Measurements from ENCODE around the gene SYCP3.
"Not testable (repeated sequence)": the region's sequence is repeated elsewhere in the genome, so short reads cannot be mapped to it uniquely, and the experiment has no call there.

The SYCP3 gene

GRCh38 chr12:101743724-101744472 lies 4.6 kb upstream of the SYCP3 start:
- no peak for TF ChIP-seq ZNF274 (IDR thresholded peaks at IDR 0.05; ENCODE audit: low read depth, low read length)
- H3K4me3 ChIP-seq (ENCODE audit: low read length) = no peak overlapping the region; the same call in 1 of the 2 replicates

- no peak overlapping the region for H3K4me3 ChIP-seq (ENCODE audit: low read length)
- no peak for TF ChIP-seq ZNF274 (IDR thresholded peaks at IDR 0.05; ENCODE audit: low read depth, low read length)
Measured at GRCh38 chr12:101743242-101743641, 4.0 kb upstream of the SYCP3 start.

GRCh38 chr12:101740980-101741379 lies 1.7 kb upstream of the SYCP3 start:
- TF ChIP-seq ZNF274 (IDR thresholded peaks at IDR 0.05; ENCODE audit: low read depth, low read length) = no peak
- H3K4me3 ChIP-seq (ENCODE audit: low read length) = no peak overlapping the region

GRCh38 chr12:101740566-101740965 lies 1.3 kb upstream of the SYCP3 start:
- no peak for TF ChIP-seq ZNF274 (IDR thresholded peaks at IDR 0.05; ENCODE audit: low read depth, low read length)
- no peak overlapping the region for H3K4me3 ChIP-seq (ENCODE audit: low read length)

- no peak overlapping the region for H3K4me3 ChIP-seq (ENCODE audit: low read length)
Measured at GRCh38 chr12:101737476-101737875, 1.8 kb downstream of the SYCP3 start.

GRCh38 chr12:101734482-101734881 lies 4.8 kb downstream of the SYCP3 start:
- H3K4me3 ChIP-seq (ENCODE audit: low read length) = not testable (repeated sequence)

More at GRCh38 chr12:101737476-101737875, 1.8 kb downstream of the SYCP3 start:
- TF ChIP-seq ZNF274 (IDR thresholded peaks at IDR 0.05; ENCODE audit: low read depth, low read length) = no peak

GRCh38 chr12:101733166-101733565 lies 6.1 kb downstream of the SYCP3 start:
- H3K4me3 ChIP-seq (ENCODE audit: low read length) = no peak overlapping the region
- no peak for TF ChIP-seq ZNF274 (IDR thresholded peaks at IDR 0.05; ENCODE audit: low read depth, low read length)

- TF ChIP-seq ZNF274 (IDR thresholded peaks at IDR 0.05; ENCODE audit: low read depth, low read length) = no peak
- H3K4me3 ChIP-seq (ENCODE audit: low read length) = no peak overlapping the region
Measured at GRCh38 chr12:101732318-101732717, 6.9 kb downstream of the SYCP3 start.

- no peak for TF ChIP-seq ZNF274 (IDR thresholded peaks at IDR 0.05; ENCODE audit: low read depth, low read length)
- H3K4me3 ChIP-seq (ENCODE audit: low read length) = no peak overlapping the region
Measured at GRCh38 chr12:101729842-101730241, 9.4 kb downstream of the SYCP3 start.

- no peak overlapping the region for H3K4me3 ChIP-seq (ENCODE audit: low read length)
- no peak for TF ChIP-seq ZNF274 (IDR thresholded peaks at IDR 0.05; ENCODE audit: low read depth, low read length)
Measured at GRCh38 chr12:101727098-101727497, 12.2 kb downstream of the SYCP3 start.

- no peak overlapping the region for H3K4me3 ChIP-seq (ENCODE audit: low read length)
- TF ChIP-seq ZNF274 (IDR thresholded peaks at IDR 0.05; ENCODE audit: low read depth, low read length) = no peak
Measured at GRCh38 chr12:101722392-101722791, 16.9 kb downstream of the SYCP3 start.

GRCh38 chr12:101720118-101720517 lies 19.1 kb downstream of the SYCP3 start:
- TF ChIP-seq ZNF274 (IDR thresholded peaks at IDR 0.05; ENCODE audit: low read depth, low read length) = no peak

GRCh38 chr12:101719566-101719965 lies 19.7 kb downstream of the SYCP3 start:
- H3K4me3 ChIP-seq (ENCODE audit: low read length) = no peak overlapping the region
- TF ChIP-seq ZNF274 (IDR thresholded peaks at IDR 0.05; ENCODE audit: low read depth, low read length) = no peak

More at GRCh38 chr12:101720118-101720517, 19.1 kb downstream of the SYCP3 start:
- H3K4me3 ChIP-seq (ENCODE audit: low read length) = no peak overlapping the region

GRCh38 chr12:101714877-101715444 lies 24.3 kb downstream of the SYCP3 start:
- no peak for TF ChIP-seq ZNF274 (IDR thresholded peaks at IDR 0.05; ENCODE audit: low read depth, low read length)

GRCh38 chr12:101713930-101714329 lies 25.3 kb downstream of the SYCP3 start:
- no peak for TF ChIP-seq ZNF274 (IDR thresholded peaks at IDR 0.05; ENCODE audit: low read depth, low read length)
- H3K4me3 ChIP-seq (ENCODE audit: low read length) = no peak overlapping the region

More at GRCh38 chr12:101714877-101715444, 24.3 kb downstream of the SYCP3 start:
- no peak overlapping the region for H3K4me3 ChIP-seq (ENCODE audit: low read length)

Data from GM08714 (cell line).